Fibroblast of the conjunctiva (primary cell): ENCODE results near the gene SURF6.
"Not testable (repeated sequence)": the region's sequence is repeated elsewhere in the genome, so short reads cannot be mapped to it uniquely, and the experiment has no call there.

Experiments used
- DNase-seq: peaks from one replicate; pipeline ENCODE4 v3.0.0-alpha.2; 2010; ENCODE audit warnings: low read depth

The SURF6 gene

DNA sequence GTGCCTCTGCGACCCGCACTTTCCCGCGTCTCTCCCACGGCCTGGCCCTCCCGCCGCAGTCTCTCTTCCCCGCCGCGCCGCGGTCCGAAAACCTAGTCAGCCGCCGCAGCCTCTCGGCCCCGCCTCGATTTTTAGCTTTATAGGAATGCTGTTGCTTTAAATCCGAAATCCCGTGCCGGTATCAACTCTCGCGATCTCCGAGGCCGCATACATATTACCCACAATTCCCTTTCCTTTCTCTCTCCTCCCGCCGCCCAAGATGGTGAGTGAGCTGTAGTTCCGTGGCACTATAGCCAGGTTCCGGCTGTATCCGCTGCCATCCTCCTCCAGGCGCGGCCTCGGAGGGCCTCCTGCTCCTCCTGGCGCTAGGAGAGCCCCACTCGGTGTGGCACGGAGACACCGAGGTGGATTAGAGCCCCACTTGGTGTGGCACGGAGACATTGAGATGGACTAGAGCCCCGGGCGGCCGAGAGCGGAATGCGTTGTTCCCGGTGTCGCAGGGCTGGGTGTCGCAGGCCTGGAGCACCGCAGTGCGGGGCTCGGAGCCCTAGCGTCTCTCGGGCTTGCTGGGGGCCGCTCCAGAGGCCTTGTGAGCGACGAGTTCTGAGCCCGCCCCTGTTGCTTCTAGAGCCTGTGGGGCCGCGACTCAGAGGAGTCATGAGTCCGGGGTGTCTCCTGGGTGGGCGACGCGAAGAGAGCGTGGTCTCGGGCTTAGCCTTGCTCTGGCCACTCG, 12.2 kb upstream of the SURF6 start, which contains the start of the genes MED22 and RPL7A:
Gene MED22, minus strand, starts transcription at position 147 of the 733 bp plus-strand sequence. CDS start 1,469 bp downstream, outside the sequence.
Gene RPL7A, plus strand, starts transcription at position 234 of the 733 bp plus-strand sequence. Its CDS starts 26 bp downstream, at position 260.
- DNase-seq: peak; percentile 91

DNA sequence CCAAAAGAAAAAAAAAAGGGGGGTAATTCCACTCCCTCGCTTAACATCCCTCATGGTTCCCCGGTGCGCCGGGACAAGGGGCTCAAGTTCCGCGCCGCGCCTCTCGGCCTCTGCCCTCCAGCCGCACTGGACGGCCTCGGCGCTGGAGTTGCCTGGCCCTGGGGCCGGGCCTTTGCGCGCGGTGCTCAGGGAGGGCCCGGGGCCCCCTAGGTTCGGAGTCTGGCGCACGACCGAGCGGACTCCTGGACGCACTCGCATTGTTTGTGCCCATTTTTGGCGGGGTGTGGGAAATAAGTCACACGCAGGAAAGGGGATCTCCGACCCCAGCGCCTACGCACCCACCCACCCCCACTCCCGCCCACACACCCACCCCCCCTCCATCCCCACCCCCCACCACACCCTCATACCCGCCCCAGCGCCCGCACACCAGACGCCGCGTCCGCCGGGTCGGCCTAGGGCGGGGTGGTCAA, 11.6 kb upstream of the SURF6 start:
- DNase-seq: no peak

DNA sequence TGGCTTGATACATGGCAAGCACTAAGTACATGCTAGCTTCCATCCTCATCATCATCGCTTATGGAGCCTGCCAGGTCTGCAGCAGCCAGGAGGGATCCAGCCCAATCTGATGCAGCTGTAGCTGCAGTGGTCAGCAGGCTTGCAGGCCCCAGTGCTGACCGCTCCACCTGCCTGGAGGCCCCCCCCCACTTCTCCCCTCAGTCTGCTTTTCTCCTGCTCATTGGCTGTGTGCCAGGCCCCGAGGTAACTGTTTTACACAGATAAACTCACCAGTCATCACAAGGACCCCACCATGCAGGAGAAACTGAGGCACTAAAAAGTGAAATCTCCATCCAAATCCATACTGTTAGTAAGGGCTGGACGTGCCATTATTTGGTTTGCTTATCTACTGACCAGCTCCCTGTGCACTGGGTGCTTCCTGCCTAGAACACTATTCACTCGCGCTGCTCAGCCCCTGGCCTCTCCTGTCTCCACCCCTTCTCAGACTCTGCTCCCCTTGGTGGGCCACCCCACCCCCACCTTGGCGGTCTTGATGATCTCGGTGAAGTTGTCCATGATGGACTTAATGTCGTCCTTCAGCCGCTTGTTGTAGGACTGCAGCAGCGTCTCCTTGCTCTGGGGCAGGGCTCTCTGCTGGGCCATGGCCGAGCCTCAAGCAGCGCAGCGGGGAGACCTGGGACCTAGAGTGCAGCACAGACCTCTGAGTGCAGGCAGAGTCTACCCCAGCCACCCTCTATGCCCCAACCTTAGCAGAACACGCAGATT, 10.2 kb upstream of the SURF6 start:
- no peak for DNase-seq

DNA sequence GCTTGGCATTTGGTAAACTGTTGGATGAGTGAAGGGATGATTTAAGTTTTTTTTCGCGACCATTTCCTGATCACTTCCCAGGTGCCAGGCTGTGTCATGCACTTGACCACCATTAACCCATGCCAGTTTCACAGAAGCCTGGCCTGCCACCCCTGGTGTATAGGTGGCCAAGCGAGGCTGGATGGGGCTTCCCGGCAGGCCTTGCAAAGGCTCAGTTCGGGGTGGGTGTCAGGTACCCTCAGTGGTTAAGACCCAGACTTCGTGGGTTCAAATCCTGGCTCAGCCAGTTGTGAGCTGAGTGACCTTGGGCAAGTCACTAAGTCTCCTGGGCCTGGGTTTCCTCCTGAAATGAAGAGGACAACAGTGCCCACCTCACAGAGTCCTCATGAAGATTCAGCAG, 9.6 kb upstream of the SURF6 start:
- no peak for DNase-seq

DNA sequence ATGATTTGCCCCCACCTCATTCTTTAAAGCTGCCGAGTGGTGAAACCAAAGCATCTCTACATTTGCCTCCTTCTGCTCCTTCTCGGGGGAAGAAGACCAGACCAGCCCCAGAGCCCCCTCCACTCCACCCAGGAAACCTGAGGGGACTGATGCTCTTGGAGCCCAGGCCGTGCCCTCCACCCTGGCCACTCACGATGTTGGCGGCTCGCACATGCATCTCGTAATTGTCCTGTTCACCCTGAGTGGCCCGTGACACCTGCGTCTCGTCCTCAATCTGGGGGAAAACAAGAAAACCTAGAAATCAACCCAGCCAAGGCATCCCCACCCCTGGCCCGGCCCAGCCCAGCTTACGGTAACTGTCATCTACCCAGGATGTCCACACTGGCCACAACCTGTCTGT, 9.0 kb upstream of the SURF6 start:
- no peak for DNase-seq

DNA sequence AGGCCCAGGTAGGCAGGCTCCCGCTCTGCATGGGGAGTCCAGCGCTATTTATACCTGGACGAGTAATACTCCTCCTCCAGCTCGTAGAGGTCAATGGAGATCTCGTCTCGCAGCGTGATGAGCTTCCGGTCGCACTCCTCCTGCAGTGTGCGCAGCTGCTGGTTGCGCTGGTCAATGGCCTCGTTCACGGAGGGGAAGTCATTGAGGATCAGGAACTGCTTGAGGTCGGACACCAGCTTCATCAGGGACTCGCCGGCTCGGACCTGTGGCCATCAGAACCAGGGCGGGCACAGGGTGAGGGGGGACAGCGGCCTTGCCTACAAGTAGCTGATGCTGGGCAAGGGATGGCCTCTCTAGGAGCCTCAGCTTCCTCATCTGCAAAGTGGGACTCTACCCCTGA, 8.1 kb upstream of the SURF6 start:
- no peak for DNase-seq

DNA sequence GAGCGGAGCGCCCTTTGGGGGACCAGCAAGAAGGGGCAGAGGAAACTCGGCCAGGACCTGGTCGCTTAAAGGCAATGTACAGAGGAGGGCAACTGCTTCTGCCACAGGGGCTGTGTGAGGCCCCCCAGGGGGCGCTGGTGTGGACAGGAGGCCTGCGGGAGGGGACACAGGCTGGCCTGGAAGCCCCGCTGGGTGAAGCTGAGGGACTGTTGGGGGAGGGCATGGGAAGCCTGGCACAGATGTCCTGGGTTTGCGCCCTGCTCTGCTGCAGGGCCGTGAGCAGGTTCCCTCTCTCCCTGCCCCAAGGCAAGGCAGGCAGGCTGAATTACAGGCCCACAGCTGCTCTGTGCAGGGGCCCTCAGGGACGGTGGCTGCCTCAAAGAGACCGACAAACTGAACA, 6.6 kb upstream of the SURF6 start:
- no peak for DNase-seq

DNA sequence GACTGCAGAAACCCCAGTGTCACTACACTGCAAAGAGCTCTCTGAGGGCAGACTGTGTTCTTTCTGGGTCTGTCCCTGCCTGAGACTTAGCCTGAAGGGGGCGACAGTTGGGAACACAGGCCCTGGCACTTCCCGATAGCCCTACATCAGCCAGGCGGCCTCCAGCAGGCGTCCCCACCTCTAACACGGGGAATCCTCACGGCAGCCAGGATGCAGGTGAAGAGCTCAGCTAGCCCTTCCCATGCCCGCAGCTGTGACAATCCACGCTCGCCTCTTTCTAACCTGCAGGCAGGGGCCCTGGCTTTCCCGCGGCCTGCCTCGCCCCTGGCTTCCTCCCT, 6.0 kb upstream of the SURF6 start:
- DNase-seq: no peak

DNA sequence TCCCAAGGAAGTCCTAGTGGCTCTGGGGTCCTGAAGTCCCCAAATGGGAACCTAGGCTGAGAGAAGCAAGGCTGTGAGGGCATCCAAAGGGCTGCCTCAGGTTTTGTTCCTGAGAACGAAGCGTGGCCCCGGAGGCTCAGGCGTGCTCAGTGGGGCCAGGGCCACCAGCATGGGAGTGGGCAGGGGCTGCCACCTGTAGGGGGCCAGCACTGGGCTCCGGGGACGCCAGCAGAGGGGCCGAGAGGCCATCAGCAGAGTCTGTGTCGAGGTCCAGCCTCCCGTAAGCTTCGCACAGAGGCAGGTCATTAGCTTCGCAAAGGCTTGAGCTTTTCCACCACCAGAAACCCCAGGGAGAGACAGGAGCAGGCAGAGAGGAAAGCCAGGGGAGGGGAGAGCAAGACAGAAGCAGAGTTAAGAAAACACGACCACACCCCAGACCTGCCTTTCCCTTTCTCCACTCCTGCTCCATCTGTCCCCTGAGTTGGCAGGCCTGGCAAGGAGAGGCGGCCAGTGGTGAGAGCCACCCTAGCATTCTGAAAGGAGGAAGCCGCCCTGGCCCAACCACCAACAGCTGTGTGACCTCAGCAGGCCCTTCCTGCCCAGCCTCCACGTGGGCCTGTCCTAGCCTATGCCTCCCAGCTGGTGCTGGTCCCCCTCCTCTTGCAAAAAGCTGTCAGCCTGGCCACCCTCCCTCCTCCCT, 5.5 kb upstream of the SURF6 start:
- no peak for DNase-seq

DNA sequence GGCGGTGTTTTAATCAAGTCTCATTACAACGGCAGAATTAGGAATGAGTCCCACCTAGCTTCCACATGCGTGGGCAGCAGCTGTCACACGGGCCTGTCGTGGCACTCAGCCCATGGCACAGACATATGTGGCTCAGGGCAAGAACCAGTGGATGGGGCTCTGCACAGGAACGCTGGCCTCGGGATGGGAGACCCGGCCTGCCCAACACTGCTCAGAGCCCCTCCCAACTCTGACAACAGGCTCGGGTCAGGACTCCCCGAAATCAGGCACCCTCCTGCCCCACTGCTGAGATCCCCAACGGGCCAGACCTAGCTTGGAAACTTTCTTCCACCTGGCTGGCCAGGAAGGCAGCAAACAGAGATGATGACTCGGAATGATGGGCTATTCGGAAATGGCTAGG, 4.9 kb upstream of the SURF6 start:
- no peak for DNase-seq

DNA sequence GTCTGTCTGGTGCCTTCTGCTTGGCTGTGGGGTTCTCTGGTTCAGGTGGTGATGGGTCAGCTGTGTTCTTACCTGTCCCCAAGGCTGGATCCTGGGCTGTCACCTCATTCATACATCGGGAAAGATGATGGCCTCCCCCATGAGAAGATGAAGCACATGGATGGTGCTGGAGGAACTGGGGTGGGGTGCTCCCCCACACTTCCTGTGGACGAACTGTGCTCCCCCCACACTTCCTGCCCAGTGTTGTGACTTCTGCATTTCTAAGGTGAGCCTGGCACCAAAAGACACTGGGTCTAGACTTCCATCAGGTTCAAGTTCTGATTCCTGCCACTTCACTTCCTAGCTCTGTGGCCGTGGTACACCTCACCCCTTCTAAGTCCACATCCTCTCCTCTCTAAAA, 4.3 kb upstream of the SURF6 start:
- DNase-seq: no peak

DNA sequence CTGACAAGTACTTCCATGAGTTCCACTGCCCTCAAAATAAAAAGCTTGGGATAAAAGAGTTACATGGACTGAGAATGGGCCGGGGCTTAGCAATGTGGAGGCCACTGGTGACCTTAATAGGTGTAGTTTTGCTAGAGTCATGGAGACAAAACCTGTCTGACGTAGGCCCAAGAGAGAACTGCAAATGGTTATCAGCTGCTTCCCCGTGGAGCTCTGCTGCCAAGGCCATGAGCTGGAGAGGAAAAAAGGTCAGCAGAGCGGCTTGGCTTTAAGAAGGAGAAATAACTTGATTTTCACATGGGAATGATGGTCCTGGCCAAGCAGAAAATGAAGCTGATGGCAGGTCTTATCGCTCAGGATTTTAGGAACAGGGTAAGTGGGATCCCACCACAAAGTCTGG, 3.7 kb upstream of the SURF6 start:
- DNase-seq: no peak

DNA sequence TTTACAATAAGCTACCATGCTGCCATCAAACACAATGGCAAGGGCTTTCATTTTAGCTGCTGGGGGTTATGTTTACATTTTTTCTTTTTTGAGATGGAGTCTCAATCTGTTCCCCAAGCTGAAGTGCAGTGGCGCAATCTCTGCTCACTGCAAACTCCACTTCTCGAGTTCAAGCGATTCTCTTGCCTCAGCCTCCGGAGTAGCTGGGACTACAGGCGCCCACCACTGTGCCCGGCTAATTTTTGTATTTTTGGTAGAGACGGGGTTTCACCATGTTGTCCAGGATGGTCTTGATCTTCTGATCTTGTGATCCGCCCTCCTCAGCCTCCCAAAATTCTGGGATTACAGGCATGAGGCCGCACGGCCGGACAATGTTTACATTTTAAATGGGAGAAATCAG, 1.1 kb downstream of the SURF6 start:
- DNase-seq: not testable (repeated sequence)

DNA sequence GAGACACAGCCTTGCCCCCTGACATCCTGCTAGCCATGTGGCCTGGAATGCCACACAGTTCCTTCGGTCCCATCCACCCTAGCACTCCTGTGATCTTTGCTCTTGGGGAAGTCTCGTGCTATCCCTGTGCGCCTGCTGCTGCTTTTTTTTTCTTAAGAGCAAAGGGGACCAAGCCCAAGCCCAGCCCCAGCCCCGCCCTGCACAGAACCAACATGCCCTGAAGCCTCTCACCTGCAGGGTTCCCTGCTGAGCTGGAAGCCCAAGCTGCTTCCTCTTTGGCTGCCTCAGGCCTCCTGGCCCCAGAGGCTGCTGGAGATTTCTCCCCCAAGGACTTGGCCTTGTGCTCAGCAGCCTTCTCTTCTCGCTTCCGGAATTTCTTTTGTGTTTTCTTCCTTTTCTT, 1.8 kb downstream of the SURF6 start:
- no peak for DNase-seq

DNA sequence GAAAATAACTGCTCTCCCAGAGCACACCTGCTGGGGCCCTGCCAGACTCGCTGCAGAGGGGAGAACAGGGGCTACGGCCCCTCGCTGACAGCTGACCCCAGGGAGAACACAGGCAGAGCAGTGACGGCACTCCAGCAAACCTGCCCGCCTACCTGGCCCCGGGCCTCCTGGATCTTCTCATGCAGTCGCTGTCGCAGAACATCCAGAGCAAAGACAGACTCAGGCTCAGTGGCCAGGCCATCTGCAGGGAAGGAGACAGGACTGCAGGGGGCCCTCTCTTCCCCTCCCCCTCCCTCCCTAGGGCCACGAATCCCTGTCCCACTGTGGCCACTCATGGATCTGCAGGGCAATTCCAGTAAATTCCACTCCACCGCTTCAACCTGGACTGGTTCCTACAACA, 2.4 kb downstream of the SURF6 start:
- DNase-seq: no peak

DNA sequence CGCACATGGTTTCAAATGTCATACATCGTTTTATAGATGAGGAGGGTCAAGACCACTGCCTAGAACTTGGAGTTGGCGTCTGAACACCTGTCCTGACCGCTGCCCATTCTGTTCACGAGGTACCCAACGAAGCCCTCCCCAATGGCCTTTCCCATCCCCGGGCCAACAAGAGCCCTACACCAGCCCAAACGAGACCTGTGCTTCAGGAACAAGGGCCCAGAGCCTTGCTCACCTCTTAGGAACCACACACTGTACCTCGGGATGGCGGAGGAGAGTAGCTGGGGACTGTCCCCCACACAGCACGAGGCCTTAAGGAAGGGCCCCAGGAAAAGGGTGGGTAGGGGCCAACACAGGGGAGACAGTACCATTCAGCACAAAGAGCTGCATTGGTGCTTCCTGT, 3.0 kb downstream of the SURF6 start:
- DNase-seq: no peak

DNA sequence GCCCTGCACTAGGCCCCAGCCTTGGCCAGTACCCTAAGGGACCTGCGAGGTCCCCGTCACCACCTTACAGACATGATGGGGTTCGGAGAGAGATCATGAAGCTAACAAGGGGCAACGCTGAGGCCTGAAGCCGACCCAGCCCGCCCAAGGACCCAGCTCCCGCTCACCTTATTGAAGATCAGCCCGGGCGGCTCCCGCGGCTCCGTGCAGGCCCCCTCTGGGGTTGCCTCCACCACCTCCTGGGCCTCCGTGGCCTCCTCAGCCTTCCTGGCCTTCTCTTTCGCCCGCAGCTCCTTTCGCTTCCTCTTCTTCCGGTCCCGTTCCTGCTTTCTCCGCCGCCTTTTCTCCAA, 3.6 kb downstream of the SURF6 start:
- no peak for DNase-seq

DNA sequence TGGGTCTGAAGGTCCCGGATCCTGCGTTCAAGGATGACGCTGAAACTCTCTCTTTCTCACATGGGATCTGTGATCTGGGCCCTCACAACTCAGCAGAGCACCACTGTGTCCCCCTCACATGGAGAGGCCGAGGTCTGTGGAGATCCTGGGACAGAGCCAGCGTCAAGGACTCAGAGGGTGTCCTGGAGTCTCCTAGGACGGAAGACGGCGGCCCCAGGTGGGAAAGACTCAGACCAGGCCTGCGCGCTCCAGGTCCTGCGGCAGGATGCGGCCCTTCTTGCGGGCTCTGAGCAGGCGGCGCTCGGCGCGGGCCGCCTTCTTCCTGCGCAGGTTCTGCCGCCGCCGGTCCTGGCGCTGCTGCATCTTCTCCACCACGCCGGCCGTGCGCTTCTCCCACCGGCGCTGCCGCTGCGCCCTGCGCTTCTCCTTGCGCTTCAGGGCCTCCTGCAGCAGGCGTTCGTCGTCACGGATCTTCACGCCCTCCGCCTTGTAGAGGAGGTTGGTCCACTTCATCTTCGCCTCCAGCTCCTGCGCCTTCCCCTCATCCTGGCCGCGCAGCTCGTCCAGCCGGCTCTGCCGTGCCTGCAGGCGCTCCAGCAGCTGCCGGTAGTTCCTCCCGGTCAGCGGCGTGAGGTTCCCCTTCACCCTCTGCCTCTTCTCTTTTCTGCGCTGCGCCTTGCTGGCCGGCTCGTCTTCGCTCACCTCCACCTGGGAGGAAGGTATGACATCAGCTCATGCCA, 4.2 kb downstream of the SURF6 start:
- DNase-seq: no peak

DNA sequence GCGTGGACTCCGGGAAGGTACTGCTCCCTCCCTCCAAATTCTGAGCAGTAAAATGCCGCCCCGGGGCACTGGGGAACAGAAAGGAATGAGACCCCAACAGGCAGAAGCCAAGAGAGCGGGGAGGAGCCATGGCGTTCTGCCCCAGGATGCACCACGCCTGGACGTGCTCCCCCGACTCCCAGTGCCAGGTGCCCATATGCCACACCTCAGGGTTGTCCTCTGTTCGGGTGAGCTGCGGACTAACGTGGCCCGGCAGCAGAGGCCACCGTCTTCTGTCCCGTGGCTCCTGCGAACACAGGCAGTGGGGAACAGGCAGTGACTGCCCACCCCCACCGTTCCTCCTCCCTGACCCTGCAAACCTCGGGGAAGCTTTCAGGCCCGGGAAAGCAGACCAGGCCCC, 4.8 kb downstream of the SURF6 start:
- DNase-seq: no peak

DNA sequence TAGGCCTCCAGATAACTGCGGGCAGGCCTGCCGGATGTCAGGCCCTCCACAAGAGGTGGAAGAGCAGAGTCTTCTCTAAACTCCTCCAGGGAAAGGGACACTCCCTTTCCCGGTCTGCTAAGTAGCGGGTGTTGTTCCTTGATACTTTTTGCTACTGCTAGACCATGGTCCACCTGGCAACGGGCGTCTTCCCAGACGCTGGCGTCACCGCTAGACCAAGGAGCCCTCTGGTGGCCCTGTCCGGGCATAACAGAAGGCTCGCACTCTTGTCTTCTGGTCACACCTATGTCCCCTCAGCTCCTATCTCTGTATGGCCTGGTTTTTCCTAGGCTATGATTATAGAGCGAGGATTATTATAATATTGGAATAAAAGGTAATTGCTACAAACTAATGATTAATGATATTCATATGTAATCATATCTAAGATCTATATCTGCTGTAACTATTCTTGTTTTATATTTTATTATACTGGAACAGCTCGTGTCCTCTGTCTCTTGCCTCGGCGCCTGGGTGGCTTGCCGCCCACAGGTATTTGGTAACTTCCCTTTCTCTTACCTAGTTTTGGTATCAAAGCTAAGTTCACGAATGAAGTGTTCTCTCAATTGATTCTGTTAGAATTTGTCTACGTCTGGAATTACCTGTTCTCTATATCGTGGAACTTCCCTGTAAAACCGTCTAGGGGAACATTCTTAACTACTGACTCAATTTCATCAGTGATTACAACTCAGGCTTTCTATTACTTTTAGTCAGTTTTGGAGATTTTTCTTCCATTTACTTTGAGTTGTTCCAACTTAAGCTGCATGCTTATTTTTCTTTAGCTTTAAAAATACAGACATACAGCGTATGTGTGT, 6.5 kb downstream of the SURF6 start:
- not testable (repeated sequence) for DNase-seq

DNA sequence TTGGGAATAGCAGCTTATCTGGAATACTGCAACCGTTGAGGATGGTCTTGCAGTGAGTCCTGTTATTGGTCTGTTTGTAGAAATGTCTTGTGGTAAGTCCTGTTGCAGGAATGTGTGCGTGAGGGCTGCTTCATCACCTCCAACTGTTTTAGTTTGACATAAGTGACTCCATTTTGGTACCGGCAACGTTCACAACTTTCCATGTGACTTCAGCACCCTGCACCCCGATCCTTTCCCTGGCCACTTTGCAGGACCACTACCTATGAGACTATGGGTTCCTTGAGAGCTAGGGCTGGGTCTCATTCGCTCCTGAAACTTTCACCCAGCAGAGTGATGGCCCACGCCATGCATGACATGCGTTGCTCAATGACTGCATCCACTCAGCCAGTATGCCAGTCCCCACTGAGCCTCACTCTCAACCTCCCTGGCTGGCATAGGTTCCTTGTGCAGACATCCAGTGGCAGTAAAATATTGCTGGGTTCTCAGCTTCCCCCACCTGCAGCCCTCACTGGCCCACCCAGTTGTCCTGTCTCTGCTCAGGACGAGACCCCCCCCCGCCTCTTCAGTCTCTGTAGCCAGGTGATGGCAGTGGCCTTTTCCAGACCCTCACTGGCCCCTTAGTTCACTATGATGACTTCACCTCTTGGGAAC, 8.0 kb downstream of the SURF6 start:
- no peak for DNase-seq
